Measurements from ENCODE around the gene EP400.

Gene EP400

DNA sequence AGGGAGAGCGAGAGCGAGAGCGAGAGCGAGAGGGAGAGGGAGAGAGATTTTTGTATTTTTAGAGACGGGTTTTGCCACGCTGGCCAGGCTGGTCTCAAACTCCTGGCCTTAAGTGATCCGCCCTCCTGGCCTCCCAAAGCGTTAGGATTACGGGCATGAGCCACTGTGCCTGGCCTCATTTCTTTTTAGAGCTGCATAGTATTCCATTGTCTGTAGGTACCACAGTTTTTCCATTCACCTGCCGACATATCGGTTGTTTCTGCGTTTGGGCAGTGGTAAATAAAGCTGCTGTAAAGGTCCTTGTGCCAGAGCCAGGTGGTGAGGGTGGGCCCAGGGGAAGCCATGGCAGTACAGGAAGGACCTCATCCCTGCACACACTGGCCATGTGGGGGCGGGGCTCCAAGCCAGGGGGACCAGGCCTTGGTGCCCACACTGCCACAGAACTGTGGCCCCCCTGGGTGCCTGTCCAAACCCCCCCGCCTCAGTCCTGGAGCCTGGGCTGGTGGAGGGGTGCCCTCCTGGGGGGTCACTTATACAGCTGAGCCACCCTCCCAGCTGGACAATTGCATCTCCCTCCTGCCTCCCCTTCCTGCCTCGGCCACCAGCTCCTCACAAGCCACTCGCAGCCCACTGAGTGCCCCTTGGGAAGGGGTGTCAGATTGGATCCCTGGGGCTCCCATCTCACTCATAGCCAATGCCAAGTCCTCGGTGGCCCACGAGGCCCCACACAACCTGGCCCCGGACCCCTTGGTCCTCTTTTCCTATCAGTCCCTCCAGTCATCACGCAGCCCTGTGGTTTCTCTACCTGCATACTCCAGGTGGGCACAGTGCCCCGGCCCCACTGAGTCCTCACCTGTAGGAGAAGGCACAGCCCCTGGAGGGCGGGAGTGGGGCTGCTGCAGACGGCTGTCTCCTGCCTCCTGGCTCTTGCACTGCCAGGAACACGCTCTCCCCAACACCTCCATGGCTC lies 22.3 kb upstream of the EP400 start:
- Histone ChIP-seq H3K4me1 (ENCODE audit: low read length) (peaks cover 31% of the 10 kb centered on the region), H3K36me3 (replicated peaks; ENCODE audit: low read depth, low read length) (peaks cover 16% of the 10 kb centered on the region), H3K27me3 (ENCODE audit: low read depth, low read length) (no peaks in the 10 kb centered on the region), H4K20me1 (ENCODE audit: insufficient read depth, low read length) (peaks cover 17% of the 10 kb centered on the region; the same call in 1 of the 2 replicates), H3K4me2 (ENCODE audit: low read length) (no peak overlapping the region), H2AFZ (ENCODE audit: low read depth, low read length) (no peak overlapping the region), H3K4me3 (ENCODE audit: low read length) (no peak overlapping the region), H3K9me3 (ENCODE audit: insufficient read depth, low read length) (no peaks in the 10 kb centered on the region), H3K9ac (ENCODE audit: low read length) (no peak overlapping the region), H3K79me2 (ENCODE audit: low read length) (peaks cover 34% of the 10 kb centered on the region), H3K27ac (ENCODE audit: low read length) (no peak overlapping the region)
- TF ChIP-seq, protein P1, sequence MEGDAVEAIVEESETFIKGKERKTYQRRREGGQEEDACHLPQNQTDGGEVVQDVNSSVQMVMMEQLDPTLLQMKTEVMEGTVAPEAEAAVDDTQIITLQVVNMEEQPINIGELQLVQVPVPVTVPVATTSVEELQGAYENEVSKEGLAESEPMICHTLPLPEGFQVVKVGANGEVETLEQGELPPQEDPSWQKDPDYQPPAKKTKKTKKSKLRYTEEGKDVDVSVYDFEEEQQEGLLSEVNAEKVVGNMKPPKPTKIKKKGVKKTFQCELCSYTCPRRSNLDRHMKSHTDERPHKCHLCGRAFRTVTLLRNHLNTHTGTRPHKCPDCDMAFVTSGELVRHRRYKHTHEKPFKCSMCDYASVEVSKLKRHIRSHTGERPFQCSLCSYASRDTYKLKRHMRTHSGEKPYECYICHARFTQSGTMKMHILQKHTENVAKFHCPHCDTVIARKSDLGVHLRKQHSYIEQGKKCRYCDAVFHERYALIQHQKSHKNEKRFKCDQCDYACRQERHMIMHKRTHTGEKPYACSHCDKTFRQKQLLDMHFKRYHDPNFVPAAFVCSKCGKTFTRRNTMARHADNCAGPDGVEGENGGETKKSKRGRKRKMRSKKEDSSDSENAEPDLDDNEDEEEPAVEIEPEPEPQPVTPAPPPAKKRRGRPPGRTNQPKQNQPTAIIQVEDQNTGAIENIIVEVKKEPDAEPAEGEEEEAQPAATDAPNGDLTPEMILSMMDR (IDR thresholded peaks at IDR 0.05; ENCODE audit: low read depth, low read length), result no peak
- TF ChIP-seq EZH2phosphoT487 (IDR thresholded peaks at IDR 0.05; ENCODE audit: low read depth), result no peak

DNA sequence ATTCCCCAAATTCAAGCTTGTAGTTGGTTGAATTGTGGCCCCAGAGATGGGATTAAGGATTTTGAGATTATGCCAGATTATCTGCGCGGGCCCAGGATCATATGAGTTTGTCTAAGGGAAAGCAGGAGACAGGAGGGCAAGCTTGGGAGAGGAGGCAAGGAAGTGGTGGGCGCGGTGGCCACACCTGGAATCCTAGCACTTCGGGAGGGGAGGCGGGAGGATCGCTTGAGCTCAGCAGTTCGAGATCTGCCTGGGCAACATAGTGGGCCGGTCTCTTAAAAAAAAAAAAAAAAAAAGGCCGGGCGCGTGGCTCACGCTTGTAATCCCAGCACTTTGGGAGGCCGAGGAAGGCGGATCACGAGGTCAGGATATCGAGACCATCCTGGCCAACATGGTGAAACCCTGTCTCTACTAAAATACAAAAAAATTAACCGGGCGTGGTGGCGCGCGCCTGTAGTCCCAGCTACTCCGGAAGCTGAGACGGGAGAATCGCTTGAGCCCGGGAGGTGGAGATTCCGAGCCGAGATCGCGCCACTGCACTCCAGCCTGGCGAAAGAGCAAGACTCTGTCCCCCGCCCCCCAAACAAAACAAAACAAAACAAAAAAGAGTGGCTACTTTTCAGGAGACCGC lies 21.5 kb upstream of the EP400 start:
- H3K79me2 ChIP-seq (ENCODE audit: low read length), result peaks cover 40% of the 10 kb centered on the region
- 0 out of 2 replicates have a peak, but pooled peaks cover 9% of the 10 kb centered on the region for H4K20me1 ChIP-seq (ENCODE audit: insufficient read depth, low read length)
- H3K9ac ChIP-seq (ENCODE audit: low read length), result peak overlapping the region; percentile 61; the same call in 1 of the 2 replicates
- no peaks in the 10 kb centered on the region for H3K27me3 ChIP-seq (ENCODE audit: low read depth, low read length)
- peaks cover 26% of the 10 kb centered on the region for H3K4me1 ChIP-seq (ENCODE audit: low read length)
- TF ChIP-seq EZH2phosphoT487 (IDR thresholded peaks at IDR 0.05; ENCODE audit: low read depth), result no peak
- TF ChIP-seq, protein P1 (IDR thresholded peaks at IDR 0.05; ENCODE audit: low read depth, low read length), result no peak
- H3K4me2 ChIP-seq (ENCODE audit: low read length), result peak overlapping the region; percentile 89
- H3K36me3 ChIP-seq (replicated peaks; ENCODE audit: low read depth, low read length), result peaks cover 18% of the 10 kb centered on the region
- peak overlapping the region; percentile 83 for H2AFZ ChIP-seq (ENCODE audit: low read depth, low read length)
- H3K27ac ChIP-seq (ENCODE audit: low read length), result no peak overlapping the region
- H3K9me3 ChIP-seq (ENCODE audit: insufficient read depth, low read length), result no peaks in the 10 kb centered on the region
- H3K4me3 ChIP-seq (ENCODE audit: low read length), result peak overlapping the region; percentile 93

DNA sequence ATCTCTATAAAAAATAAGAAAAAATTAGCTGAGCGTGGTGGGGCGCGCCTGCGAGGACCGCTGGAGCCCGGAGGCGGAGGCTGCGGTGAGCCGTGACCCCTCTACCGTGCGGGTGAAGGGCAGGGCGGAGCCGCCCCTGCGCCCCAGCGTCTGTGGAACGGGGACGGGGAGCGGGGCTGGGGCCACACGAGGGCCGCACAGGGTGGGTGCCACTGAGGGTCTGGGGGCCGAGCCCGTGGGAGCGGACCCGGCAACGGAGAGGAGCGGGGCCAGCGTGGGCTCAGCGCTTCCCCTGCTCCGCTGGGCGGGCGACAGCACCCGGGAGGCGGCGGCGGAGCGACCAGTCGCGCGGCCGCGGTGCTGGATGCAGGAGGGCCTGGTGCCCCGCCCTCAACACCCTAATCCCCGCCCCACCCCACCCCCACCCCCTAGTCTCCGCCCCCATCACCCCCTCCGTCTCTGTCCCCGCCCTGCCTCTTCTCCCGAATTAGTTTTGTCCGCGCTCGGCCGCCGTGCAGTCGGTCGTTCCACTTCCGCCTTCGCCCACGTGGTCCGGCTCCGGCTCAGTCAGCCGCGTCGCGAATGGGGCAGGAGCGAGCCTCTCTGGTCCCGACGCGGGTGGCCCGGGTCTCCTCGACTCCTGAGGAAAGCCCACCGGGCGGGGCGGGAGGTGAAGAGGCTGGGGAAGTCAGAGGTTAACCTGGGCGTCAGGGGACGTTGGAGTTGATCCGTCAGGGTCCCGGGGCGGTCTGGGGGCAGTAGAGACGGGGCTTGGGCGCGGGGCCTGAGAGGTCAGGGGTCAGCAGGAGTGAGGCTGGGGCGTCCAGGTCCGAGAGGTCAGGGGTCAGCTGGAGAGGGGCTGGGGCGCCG lies 20.8 kb upstream of the EP400 start, which contains the start of gene PUS1:
Gene PUS1, plus strand, starts transcription at position 566 of the 870 bp plus-strand sequence. CDS start 447 bp downstream, outside the sequence.
- Histone ChIP-seq H3K36me3 (replicated peaks; ENCODE audit: low read depth, low read length) (peaks cover 24% of the 10 kb centered on the region), H3K79me2 (ENCODE audit: low read length) (peaks cover 43% of the 10 kb centered on the region), H3K4me1 (ENCODE audit: low read length) (peaks cover 19% of the 10 kb centered on the region), H3K4me3 (ENCODE audit: low read length) (peak within 1 kb of the TSS; percentile 99), H3K9ac (ENCODE audit: low read length) (peak within 1 kb of the TSS; percentile 98), H3K27ac (ENCODE audit: low read length) (peak within 1 kb of the TSS; percentile 58), H3K4me2 (ENCODE audit: low read length) (peak within 1 kb of the TSS; percentile 89), H3K9me3 (ENCODE audit: insufficient read depth, low read length) (no peaks in the 10 kb centered on the region), H3K27me3 (ENCODE audit: low read depth, low read length) (no peaks in the 10 kb centered on the region), H4K20me1 (ENCODE audit: insufficient read depth, low read length) (0 out of 2 replicates have a peak, but pooled peaks cover 9% of the 10 kb centered on the region), H2AFZ (ENCODE audit: low read depth, low read length) (peak within 1 kb of the TSS; percentile 83)
- TF ChIP-seq EZH2phosphoT487 (IDR thresholded peaks at IDR 0.05; ENCODE audit: low read depth), result no peak
- TF ChIP-seq, protein P1 (IDR thresholded peaks at IDR 0.05; ENCODE audit: low read depth, low read length), result no peak

Data from OCI-LY3 (cell line).